C4-2B (cell line): ENCODE results near the gene ZNF219.

Source experiments
- ZFX ChIP-seq: fragments of 450-650 bp; IDR thresholded peaks from 2 replicates; pipeline ENCODE4 v1.6.1; 2017
- TF ChIP-seq, protein P1 (sequence below): fragments of 450-650 bp; conservative IDR thresholded peaks from 2 replicates; pipeline ENCODE4 v1.5.1; 2017; ENCODE audit warnings: mild to moderate bottlenecking

DNA sequence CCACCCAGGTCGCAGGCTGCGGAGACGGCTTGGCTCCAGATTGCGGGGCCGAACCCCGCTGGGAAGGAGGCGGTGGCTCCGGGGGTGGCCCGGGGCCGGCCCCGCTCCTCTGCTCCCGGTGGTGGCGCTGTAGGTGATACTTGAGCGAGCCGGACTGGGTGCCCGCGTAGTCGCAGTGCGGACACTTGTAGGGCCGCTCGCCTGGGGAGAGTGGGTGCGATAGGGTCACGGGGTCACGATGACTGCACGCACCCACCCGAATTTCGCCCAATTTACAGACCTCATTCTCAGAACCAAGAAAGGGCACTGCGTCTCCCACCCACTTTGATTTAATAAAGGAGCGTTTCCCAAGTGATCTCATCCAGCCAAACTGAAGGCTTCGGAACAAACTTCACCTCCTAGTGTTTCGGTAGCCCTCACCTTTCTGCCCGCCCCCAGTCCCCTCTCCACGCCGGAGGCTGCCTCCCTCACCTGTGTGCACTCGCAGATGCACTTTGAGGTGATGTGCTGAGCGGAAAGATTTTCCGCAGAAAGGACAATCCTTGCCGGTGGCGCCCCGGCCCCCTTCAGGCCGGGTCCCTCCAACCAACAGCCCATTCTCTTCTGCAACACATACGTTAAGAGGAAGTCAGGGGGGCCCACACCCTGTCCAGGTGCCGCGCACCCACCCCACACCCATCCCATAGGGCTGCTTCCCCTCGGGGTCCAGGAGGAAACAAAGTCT is 7.4 kb downstream of the ZNF219 start:
- TF ChIP-seq, protein P1, sequence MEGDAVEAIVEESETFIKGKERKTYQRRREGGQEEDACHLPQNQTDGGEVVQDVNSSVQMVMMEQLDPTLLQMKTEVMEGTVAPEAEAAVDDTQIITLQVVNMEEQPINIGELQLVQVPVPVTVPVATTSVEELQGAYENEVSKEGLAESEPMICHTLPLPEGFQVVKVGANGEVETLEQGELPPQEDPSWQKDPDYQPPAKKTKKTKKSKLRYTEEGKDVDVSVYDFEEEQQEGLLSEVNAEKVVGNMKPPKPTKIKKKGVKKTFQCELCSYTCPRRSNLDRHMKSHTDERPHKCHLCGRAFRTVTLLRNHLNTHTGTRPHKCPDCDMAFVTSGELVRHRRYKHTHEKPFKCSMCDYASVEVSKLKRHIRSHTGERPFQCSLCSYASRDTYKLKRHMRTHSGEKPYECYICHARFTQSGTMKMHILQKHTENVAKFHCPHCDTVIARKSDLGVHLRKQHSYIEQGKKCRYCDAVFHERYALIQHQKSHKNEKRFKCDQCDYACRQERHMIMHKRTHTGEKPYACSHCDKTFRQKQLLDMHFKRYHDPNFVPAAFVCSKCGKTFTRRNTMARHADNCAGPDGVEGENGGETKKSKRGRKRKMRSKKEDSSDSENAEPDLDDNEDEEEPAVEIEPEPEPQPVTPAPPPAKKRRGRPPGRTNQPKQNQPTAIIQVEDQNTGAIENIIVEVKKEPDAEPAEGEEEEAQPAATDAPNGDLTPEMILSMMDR = no peak
- TF ChIP-seq ZFX = no peak
